Measurements from ENCODE around the gene MRPL2.

DNA sequence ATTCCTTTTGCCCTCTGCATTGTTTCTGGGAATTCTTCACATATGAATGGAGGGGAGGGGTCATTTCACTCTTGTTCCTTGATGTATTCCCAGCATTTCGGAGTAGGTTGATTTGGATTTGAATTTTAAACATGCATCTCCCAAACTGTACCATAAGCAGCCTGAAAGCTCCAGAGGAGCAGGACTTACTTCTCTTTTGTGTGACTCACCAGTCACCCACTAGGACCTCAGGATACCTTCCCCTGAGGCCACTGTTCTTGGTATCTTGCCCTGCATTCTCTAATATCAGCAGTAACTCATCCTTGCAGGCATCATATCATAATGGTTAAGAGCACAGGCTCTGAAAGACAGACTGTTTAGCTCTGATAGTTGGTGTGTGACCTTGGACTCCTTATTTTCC is 703 bp downstream of the MRPL2 start:
- TF ChIP-seq, protein P1, sequence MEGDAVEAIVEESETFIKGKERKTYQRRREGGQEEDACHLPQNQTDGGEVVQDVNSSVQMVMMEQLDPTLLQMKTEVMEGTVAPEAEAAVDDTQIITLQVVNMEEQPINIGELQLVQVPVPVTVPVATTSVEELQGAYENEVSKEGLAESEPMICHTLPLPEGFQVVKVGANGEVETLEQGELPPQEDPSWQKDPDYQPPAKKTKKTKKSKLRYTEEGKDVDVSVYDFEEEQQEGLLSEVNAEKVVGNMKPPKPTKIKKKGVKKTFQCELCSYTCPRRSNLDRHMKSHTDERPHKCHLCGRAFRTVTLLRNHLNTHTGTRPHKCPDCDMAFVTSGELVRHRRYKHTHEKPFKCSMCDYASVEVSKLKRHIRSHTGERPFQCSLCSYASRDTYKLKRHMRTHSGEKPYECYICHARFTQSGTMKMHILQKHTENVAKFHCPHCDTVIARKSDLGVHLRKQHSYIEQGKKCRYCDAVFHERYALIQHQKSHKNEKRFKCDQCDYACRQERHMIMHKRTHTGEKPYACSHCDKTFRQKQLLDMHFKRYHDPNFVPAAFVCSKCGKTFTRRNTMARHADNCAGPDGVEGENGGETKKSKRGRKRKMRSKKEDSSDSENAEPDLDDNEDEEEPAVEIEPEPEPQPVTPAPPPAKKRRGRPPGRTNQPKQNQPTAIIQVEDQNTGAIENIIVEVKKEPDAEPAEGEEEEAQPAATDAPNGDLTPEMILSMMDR (IDR thresholded peaks at IDR 0.05), result no peak
- no peak for TF ChIP-seq POLR2A (IDR thresholded peaks at IDR 0.05)
- TF ChIP-seq POLR2AphosphoS5 (IDR thresholded peaks at IDR 0.05; ENCODE audit: insufficient read depth in 1 of 2, low read depth in 1 of 2), result no peak

Data from vagina (tissue), 2 donors.